IPS DF 6.9 (cell line): ENCODE measurements around the gene GABPB1.

Source experiments
- DNase-seq: peaks from one replicate; pipeline ENCODE4 v3.0.0-alpha.2; 2013; ENCODE audit warnings: low read depth, low spot score
- H3K27ac ChIP-seq: one replicate; pipeline ENCODE4 v1.5.1; 2013; ENCODE audit warnings: low read length, control low read depth
- H3K27me3 ChIP-seq: 2 replicates; pipeline ENCODE4 v1.6.1; 2013; ENCODE audit warnings: mild to moderate bottlenecking, low read length; ENCODE audit not compliant: control insufficient read depth, insufficient read depth
- H3K36me3 ChIP-seq: 2 replicates; pipeline ENCODE4 v1.6.1; 2013; ENCODE audit warnings: low read length; ENCODE audit not compliant: control insufficient read depth, insufficient read depth
- H3K4me1 ChIP-seq: 2 replicates; pipeline ENCODE4 v1.6.1; 2013; ENCODE audit warnings: low read length; ENCODE audit not compliant: control insufficient read depth, insufficient read depth
- H3K4me3 ChIP-seq: 2 replicates; pipeline ENCODE4 v1.5.1; 2013; ENCODE audit warnings: mild to moderate bottlenecking, low read length
- H3K9me3 ChIP-seq: 2 replicates; pipeline ENCODE4 v1.6.1; 2013; ENCODE audit warnings: low read length, inconsistent platforms; ENCODE audit not compliant: control insufficient read depth, insufficient read depth
- WGBS: extraction: QIAGEN DNeasy Blood & Tissue Kit; methylation state at CpG from one replicate; pipeline ENCODE4 v1.1.7; 2013; ENCODE audit warnings: mixed read lengths, missing lambda C conversion rate; ENCODE audit not compliant: insufficient read length, insufficient coverage; 5-methylcytosine and 5-hydroxymethylcytosine counted together

The GABPB1 gene

GRCh38 chr15:50318697-50319096 is 36.3 kb downstream of the GABPB1 start:
- DNase-seq = no peak
- no peaks in the 10 kb centered on the region for H3K4me1 ChIP-seq
- H3K36me3 ChIP-seq = no peaks in the 10 kb centered on the region
- no peaks in the 10 kb centered on the region for H3K9me3 ChIP-seq
- no CpG with 5 or more reads among the region's 4 CpGs for WGBS
- no peak overlapping the region for H3K4me3 ChIP-seq
- no peaks in the 10 kb centered on the region for H3K27me3 ChIP-seq
- no peak overlapping the region for H3K27ac ChIP-seq

DNA sequence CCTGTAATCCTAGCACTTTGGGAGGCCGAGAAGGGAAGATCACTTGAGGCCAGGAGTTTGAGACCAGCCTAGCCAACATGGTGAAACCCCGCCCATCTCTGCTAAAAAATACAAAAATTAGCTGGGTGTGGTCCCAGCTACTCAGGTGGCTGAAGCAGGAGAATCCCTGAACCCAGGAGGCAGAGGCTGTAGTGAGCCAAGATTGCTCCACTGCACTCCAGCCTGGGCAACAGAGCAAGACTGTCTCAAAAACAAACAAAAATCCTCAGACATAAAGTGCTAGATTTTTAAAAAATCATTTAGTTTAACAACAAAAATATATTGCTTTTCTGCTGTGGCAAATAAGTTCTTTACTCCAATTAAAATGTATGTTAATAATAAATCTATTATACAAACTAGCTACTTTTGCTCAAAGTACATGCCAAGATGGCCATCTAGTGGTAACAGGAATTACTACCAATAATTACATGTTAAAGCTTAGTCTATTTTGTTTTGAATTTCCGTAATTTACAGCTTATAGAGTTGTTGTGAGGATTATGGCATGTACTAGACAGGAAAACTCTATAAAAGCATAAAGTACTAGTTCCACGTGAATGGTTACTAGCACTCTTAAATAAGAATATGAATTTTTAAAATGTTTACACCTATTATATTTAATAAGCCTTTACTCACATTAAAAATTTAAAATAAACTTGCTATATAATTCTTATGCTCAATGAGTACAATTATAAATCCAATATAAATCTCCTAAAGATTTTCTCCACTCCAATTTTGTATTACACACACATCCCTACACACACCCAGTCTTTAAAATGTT is 39.0 kb downstream of the GABPB1 start:
- no peaks in the 10 kb centered on the region for H3K9me3 ChIP-seq
- no peak overlapping the region for H3K4me3 ChIP-seq
- H3K4me1 ChIP-seq = no peaks in the 10 kb centered on the region
- H3K27ac ChIP-seq = no peak overlapping the region
- H3K27me3 ChIP-seq = no peaks in the 10 kb centered on the region
- no peak for DNase-seq
- no peaks in the 10 kb centered on the region for H3K36me3 ChIP-seq
- WGBS = no CpG with 5 or more reads among the region's 4 CpGs

- WGBS = no CpG with 5 or more reads among the region's 2 CpGs
- H3K9me3 ChIP-seq = no peaks in the 10 kb centered on the region
- H3K27me3 ChIP-seq = no peaks in the 10 kb centered on the region
- peaks cover 3% of the 10 kb centered on the region; the same call in 1 of the 2 replicates for H3K36me3 ChIP-seq
- no peak overlapping the region for H3K4me3 ChIP-seq
- H3K27ac ChIP-seq = no peak overlapping the region
- DNase-seq = no peak
- no peaks in the 10 kb centered on the region for H3K4me1 ChIP-seq
Measured at GRCh38 chr15:50312636-50313035, 42.4 kb downstream of the GABPB1 start.

GRCh38 chr15:50307799-50308198 is 47.2 kb downstream of the GABPB1 start:
- no peak for DNase-seq
- no peaks in the 10 kb centered on the region for H3K4me1 ChIP-seq
- H3K27me3 ChIP-seq = no peaks in the 10 kb centered on the region
- no peak overlapping the region for H3K27ac ChIP-seq
- H3K4me3 ChIP-seq = no peak overlapping the region
- H3K36me3 ChIP-seq = peaks cover 3% of the 10 kb centered on the region; the same call in 1 of the 2 replicates
- H3K9me3 ChIP-seq = no peaks in the 10 kb centered on the region

GRCh38 chr15:50304836-50305235 is 50.2 kb downstream of the GABPB1 start:
- H3K4me3 ChIP-seq = no peak overlapping the region
- H3K27me3 ChIP-seq = no peaks in the 10 kb centered on the region
- H3K27ac ChIP-seq = no peak overlapping the region
- H3K4me1 ChIP-seq = no peaks in the 10 kb centered on the region
- H3K36me3 ChIP-seq = peaks cover 4% of the 10 kb centered on the region; the same call in 1 of the 2 replicates
- H3K9me3 ChIP-seq = no peaks in the 10 kb centered on the region
- WGBS = no CpG with 5 or more reads among the region's 1 CpG
- DNase-seq = no peak

DNA sequence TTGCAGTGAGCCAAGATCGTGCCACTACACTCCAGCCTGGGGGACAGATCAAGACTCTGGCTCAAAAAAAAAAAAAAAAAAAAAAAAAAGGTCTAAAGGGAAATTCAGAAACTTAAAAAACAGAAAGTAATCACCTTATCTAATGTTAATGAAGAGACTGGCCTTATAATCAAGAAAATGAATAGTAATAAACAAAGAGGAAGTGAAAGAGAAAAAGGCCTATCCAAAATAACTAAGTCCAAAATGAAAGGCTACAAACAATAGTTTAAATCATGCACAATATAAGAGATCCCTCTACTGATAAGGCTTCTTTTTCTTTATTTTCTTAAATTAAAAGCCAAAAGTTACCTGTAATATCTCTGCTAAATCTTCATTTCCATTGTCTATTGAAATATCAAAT is 52.4 kb downstream of the GABPB1 start:
- no peaks in the 10 kb centered on the region for H3K4me1 ChIP-seq
- H3K27me3 ChIP-seq = no peaks in the 10 kb centered on the region
- no CpG with 5 or more reads among the region's 1 CpG for WGBS
- peaks cover 4% of the 10 kb centered on the region; the same call in 1 of the 2 replicates for H3K36me3 ChIP-seq
- no peaks in the 10 kb centered on the region for H3K9me3 ChIP-seq
- H3K4me3 ChIP-seq = no peak overlapping the region
- no peak overlapping the region for H3K27ac ChIP-seq
- no peak for DNase-seq

DNA sequence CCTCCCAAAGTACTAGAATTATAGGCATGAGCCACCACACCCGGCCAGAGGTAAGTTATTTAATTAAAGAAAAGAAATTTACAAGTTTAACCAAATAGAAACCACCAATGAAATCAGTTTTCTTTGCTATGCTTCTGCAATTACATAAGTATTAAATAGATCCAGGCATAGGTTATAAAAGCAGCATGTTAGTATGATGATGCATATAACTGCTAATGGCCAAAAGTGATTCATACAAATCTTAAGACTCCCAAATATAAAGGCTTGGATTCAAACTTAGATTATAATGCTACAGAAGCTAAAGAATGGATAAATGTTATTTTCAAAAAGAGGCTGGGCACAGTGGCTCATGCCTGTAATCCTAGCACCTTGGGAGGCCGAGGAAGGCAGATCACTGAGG is 56.7 kb downstream of the GABPB1 start:
- Histone ChIP-seq H3K27me3 (no peaks in the 10 kb centered on the region), H3K27ac (no peak overlapping the region), H3K4me3 (no peak overlapping the region), H3K36me3 (peaks cover 4% of the 10 kb centered on the region; the same call in 1 of the 2 replicates), H3K4me1 (no peaks in the 10 kb centered on the region), H3K9me3 (no peaks in the 10 kb centered on the region)
- no CpG with 5 or more reads among the region's 2 CpGs for WGBS
- no peak for DNase-seq

DNA sequence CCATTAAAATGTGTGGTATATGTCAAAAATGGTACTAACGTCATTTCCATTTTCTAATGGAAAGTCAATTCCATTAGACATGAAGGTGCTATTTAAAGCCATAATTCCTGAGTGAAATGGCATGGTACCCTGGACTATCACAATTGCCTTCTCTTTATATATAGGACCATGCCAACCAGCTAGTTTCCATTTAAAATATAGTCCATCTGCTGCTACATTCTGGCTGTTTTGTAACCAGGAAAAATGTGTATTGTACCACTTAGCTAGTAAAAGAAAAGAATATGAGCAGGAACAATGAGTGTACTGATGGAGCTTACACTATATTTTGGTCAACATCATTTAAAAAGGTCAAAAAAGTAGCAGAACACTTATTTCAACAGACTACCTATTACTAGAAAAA is 59.0 kb downstream of the GABPB1 start:
- no peaks in the 10 kb centered on the region for H3K9me3 ChIP-seq
- H3K27ac ChIP-seq = no peak overlapping the region
- no peak for DNase-seq
- H3K4me1 ChIP-seq = no peaks in the 10 kb centered on the region
- H3K27me3 ChIP-seq = no peaks in the 10 kb centered on the region
- WGBS = no CpG with 5 or more reads among the region's 1 CpG
- no peak overlapping the region for H3K4me3 ChIP-seq
- peaks cover 4% of the 10 kb centered on the region; the same call in 1 of the 2 replicates for H3K36me3 ChIP-seq

DNA sequence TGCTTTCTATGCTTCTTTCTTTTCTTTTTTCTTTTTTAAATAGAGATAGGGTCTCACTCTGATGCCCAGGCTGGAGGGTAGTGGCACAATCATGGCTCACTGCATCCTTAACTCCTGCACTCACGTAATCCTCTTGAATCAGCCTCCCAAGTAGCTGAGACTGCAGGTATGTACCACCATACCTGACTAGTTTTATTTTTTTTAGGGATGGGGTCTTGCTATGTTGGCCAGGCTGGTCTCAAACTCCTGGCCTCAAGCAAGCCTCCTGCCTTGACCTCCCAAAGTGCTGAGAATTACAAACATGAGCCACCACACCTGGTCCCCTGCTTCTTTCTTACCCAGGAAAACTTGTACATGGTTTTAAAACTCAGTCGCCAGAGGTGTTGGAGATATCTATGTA is 65.2 kb downstream of the GABPB1 start:
- Histone ChIP-seq H3K4me3 (no peak overlapping the region), H3K27me3 (no peaks in the 10 kb centered on the region), H3K9me3 (no peaks in the 10 kb centered on the region), H3K36me3 (no peaks in the 10 kb centered on the region), H3K4me1 (no peaks in the 10 kb centered on the region), H3K27ac (no peak overlapping the region)
- DNase-seq = no peak
- WGBS = no CpG with 5 or more reads among the region's 2 CpGs

DNA sequence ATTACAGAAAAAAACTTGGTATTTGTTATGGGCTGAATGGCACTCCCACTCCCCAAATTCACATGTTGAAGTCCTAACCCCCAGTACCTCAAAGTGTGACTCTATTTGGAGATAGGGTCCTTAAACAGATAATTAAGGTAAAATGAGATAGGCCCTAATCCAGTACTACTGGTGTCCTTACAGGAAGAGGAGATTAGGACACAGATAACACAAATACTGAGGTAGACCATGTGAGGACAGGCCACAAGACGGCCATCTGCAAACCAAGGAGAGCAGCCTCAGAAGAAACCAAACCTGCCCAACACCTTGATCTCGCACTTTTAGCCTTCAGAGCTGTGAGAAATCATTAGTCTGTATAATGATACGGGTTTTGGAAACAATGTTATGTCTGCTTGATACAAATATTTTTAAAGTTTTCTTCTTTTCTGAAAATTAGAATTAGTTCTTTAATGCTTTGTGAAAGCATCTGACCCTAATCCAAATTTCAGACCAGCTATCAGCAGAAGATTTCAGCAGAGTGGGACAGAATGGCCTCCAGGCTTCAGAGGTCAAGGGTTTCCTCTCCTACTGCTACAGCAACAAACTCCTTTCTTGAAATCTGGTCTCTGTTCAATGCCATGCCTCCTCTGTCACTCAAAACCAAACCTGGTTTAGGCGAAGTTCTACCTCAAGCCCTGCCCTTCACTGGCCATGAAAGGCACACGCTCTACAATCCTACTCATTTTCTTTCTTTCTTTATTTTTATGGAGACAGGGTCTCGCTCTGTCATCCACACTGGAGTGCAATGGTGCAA is 67.5 kb downstream of the GABPB1 start:
- Histone ChIP-seq H3K36me3 (no peaks in the 10 kb centered on the region), H3K27me3 (no peaks in the 10 kb centered on the region), H3K4me3 (no peak overlapping the region), H3K27ac (no peak overlapping the region), H3K9me3 (no peaks in the 10 kb centered on the region), H3K4me1 (no peaks in the 10 kb centered on the region)
- DNase-seq = no peak
- WGBS = no CpG with 5 or more reads among the region's 6 CpGs
